ENCODE measurements around the gene PWWP2B.

GRCh38 chr10:132461103-132461682 lies 64.2 kb downstream of the PWWP2B start:
- TF ChIP-seq CTCF (IDR thresholded peaks at IDR 0.05) (no peak), POLR2AphosphoS2 (conservative IDR thresholded peaks at IDR 0.05; ENCODE audit: low read length) (no peak), ESRRA (IDR thresholded peaks at IDR 0.05; ENCODE audit: borderline replicate concordance, low read length) (no peak), REST (IDR thresholded peaks at IDR 0.05) (no peak), PHF8 (IDR thresholded peaks at IDR 0.05; ENCODE audit: borderline replicate concordance, low read depth) (no peak), MAX (IDR thresholded peaks at IDR 0.05) (no peak)
- TF ChIP-seq, protein P1, sequence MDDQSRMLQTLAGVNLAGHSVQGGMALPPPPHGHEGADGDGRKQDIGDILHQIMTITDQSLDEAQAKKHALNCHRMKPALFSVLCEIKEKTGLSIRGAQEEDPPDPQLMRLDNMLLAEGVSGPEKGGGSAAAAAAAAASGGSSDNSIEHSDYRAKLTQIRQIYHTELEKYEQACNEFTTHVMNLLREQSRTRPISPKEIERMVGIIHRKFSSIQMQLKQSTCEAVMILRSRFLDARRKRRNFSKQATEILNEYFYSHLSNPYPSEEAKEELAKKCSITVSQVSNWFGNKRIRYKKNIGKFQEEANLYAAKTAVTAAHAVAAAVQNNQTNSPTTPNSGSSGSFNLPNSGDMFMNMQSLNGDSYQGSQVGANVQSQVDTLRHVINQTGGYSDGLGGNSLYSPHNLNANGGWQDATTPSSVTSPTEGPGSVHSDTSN (IDR thresholded peaks at IDR 0.05): no peak
